Activated T-helper 2 cell treated with anti-CD3 and anti-CD28 coated beads, Interferon-gamma antibody, Interleukin-2, Interleukin-4, amounts not matched to agents 10 μg/mL and 5 μg/mL and 100 μg/mL, durations not matched to agents 14 hours and 24 hours and 36 hours (primary cell): ENCODE results near the gene SPATS2L. TPM values are rescaled to one million over a fixed set of nuclear protein-coding genes. Genes with fewer than 3 reads are reported as not detected.
A peak's percentile ranks its signal among the peaks of the same experiment; 100 is the strongest.

ENCODE experiments used
- DNase-seq: peaks from one replicate; pipeline ENCODE4 v3.0.0; 2021; ENCODE audit warnings: low spot score
- H3K27ac Mint-ChIP-seq: one replicate; pipeline ENCODE4 v1.8.0; 2021; ENCODE audit warnings: mixed read lengths
- H3K27me3 Mint-ChIP-seq: one replicate; pipeline ENCODE4 v1.8.0; 2021; ENCODE audit warnings: low read depth, mixed read lengths
- H3K36me3 Mint-ChIP-seq: one replicate; pipeline ENCODE4 v1.8.0; 2021; ENCODE audit warnings: low read depth, mixed read lengths
- H3K4me1 Mint-ChIP-seq: one replicate; pipeline ENCODE4 v1.8.0; 2021; ENCODE audit warnings: low read depth, mixed read lengths
- H3K4me3 Mint-ChIP-seq: one replicate; pipeline ENCODE4 v1.8.0; 2021; ENCODE audit warnings: low read depth, mild to moderate bottlenecking, moderate library complexity, mixed read lengths
- H3K9me3 Mint-ChIP-seq: one replicate; pipeline ENCODE4 v1.8.0; 2021; ENCODE audit warnings: mixed read lengths
- intact Hi-C: fragments of 100-400 bp; cut with micrococcal nuclease; formaldehyde crosslinking; loops from one replicate; pipeline ENCODE4 v1.15.1; 2023
- total RNA-seq: library from RNA; stranded (reverse); gene quantifications from 2 replicates; pipeline ENCODE4 v1.2.3, GENCODE V29; 2022

SPATS2L gene
- total RNA-seq, 1 donor from 2014 or later, result 62.2 TPM

- Mint-ChIP-seq H3K36me3 (peaks cover 10% of the 10 kb centered on the region), H3K4me1 (peaks cover 65% of the 10 kb centered on the region), H3K27ac (no peak overlapping the region), H3K9me3 (no peaks in the 10 kb centered on the region), H3K4me3 (no peak overlapping the region), H3K27me3 (no peaks in the 10 kb centered on the region)
- DNase-seq, result no peak
- intact Hi-C loops, result loop anchor here (5.0 kb wide), 1 partner anchor 42 kb away; no protein-coding TSS in a partner anchor
Observed at GRCh38 chr2:200379481-200380090, 73.1 kb downstream of the SPATS2L start.

GRCh38 chr2:200380091-200380561, 73.6 kb downstream of the SPATS2L start:
- DNase-seq, result no peak
- Mint-ChIP-seq H3K36me3 (peaks cover 9% of the 10 kb centered on the region), H3K4me1 (peaks cover 62% of the 10 kb centered on the region), H3K4me3 (no peak overlapping the region), H3K9me3 (no peaks in the 10 kb centered on the region), H3K27me3 (no peaks in the 10 kb centered on the region), H3K27ac (no peak overlapping the region)
- intact Hi-C loops, result no loop called here

GRCh38 chr2:200380833-200381542, 74.5 kb downstream of the SPATS2L start:
- Mint-ChIP-seq H3K27ac (no peak overlapping the region), H3K4me1 (peaks cover 55% of the 10 kb centered on the region), H3K36me3 (peaks cover 8% of the 10 kb centered on the region), H3K4me3 (no peak overlapping the region), H3K27me3 (no peaks in the 10 kb centered on the region), H3K9me3 (no peaks in the 10 kb centered on the region)
- DNase-seq, result no peak
- intact Hi-C loops, result no loop called here

- intact Hi-C loops, result no loop called here
- Mint-ChIP-seq H3K4me3 (no peak overlapping the region), H3K4me1 (peaks cover 39% of the 10 kb centered on the region), H3K36me3 (peaks cover 17% of the 10 kb centered on the region), H3K9me3 (no peaks in the 10 kb centered on the region), H3K27me3 (no peaks in the 10 kb centered on the region), H3K27ac (no peak overlapping the region)
- DNase-seq, result no peak
Observed at GRCh38 chr2:200382874-200383273, 76.4 kb downstream of the SPATS2L start.

- no peak for DNase-seq
- peak overlapping the region; percentile 32 for H3K4me3 Mint-ChIP-seq
- H3K36me3 Mint-ChIP-seq, result peaks cover 19% of the 10 kb centered on the region
- H3K27ac Mint-ChIP-seq, result no peak overlapping the region
- no peaks in the 10 kb centered on the region for H3K27me3 Mint-ChIP-seq
- H3K4me1 Mint-ChIP-seq, result peaks cover 36% of the 10 kb centered on the region
- intact Hi-C loops, result no loop called here
- H3K9me3 Mint-ChIP-seq, result no peaks in the 10 kb centered on the region
Observed at GRCh38 chr2:200383380-200384110, 77.1 kb downstream of the SPATS2L start.

- no peak overlapping the region for H3K4me3 Mint-ChIP-seq
- H3K27me3 Mint-ChIP-seq, result no peaks in the 10 kb centered on the region
- no peak for DNase-seq
- no peak overlapping the region for H3K27ac Mint-ChIP-seq
- H3K4me1 Mint-ChIP-seq, result peaks cover 28% of the 10 kb centered on the region
- intact Hi-C loops, result no loop called here
- H3K36me3 Mint-ChIP-seq, result peaks cover 31% of the 10 kb centered on the region
- H3K9me3 Mint-ChIP-seq, result no peaks in the 10 kb centered on the region
Observed at GRCh38 chr2:200385063-200385635, 78.7 kb downstream of the SPATS2L start.

- peaks cover 11% of the 10 kb centered on the region for H3K4me1 Mint-ChIP-seq
- H3K4me3 Mint-ChIP-seq, result no peak overlapping the region
- H3K9me3 Mint-ChIP-seq, result peaks cover 4% of the 10 kb centered on the region
- peaks cover 40% of the 10 kb centered on the region for H3K36me3 Mint-ChIP-seq
- DNase-seq, result no peak
- intact Hi-C loops, result no loop called here
- H3K27ac Mint-ChIP-seq, result no peak overlapping the region
- no peaks in the 10 kb centered on the region for H3K27me3 Mint-ChIP-seq
Observed at GRCh38 chr2:200393191-200393590, 86.7 kb downstream of the SPATS2L start.

- peaks cover 12% of the 10 kb centered on the region for H3K4me1 Mint-ChIP-seq
- peaks cover 4% of the 10 kb centered on the region for H3K9me3 Mint-ChIP-seq
- H3K27ac Mint-ChIP-seq, result no peak overlapping the region
- peaks cover 37% of the 10 kb centered on the region for H3K36me3 Mint-ChIP-seq
- no peak for DNase-seq
- H3K27me3 Mint-ChIP-seq, result no peaks in the 10 kb centered on the region
- intact Hi-C loops, result no loop called here
- H3K4me3 Mint-ChIP-seq, result no peak overlapping the region
Observed at GRCh38 chr2:200394045-200394444, 87.6 kb downstream of the SPATS2L start.

GRCh38 chr2:200396781-200397242, 90.3 kb downstream of the SPATS2L start:
- Mint-ChIP-seq H3K4me1 (peaks cover 14% of the 10 kb centered on the region), H3K9me3 (no peaks in the 10 kb centered on the region), H3K36me3 (peaks cover 26% of the 10 kb centered on the region), H3K27me3 (no peaks in the 10 kb centered on the region), H3K4me3 (no peak overlapping the region), H3K27ac (no peak overlapping the region)
- intact Hi-C loops, result no loop called here
- no peak for DNase-seq

- H3K27me3 Mint-ChIP-seq, result no peaks in the 10 kb centered on the region
- intact Hi-C loops, result no loop called here
- no peaks in the 10 kb centered on the region for H3K9me3 Mint-ChIP-seq
- peak overlapping the region; percentile 3 for H3K27ac Mint-ChIP-seq
- peaks cover 14% of the 10 kb centered on the region for H3K4me1 Mint-ChIP-seq
- H3K36me3 Mint-ChIP-seq, result peaks cover 16% of the 10 kb centered on the region
- no peak overlapping the region for H3K4me3 Mint-ChIP-seq
- no peak for DNase-seq
Observed at GRCh38 chr2:200397785-200398184, 91.3 kb downstream of the SPATS2L start.

GRCh38 chr2:200399046-200399445, 92.6 kb downstream of the SPATS2L start:
- Mint-ChIP-seq H3K4me3 (no peak overlapping the region), H3K27me3 (no peaks in the 10 kb centered on the region), H3K27ac (no peak overlapping the region), H3K4me1 (peaks cover 14% of the 10 kb centered on the region), H3K36me3 (peaks cover 21% of the 10 kb centered on the region), H3K9me3 (no peaks in the 10 kb centered on the region)
- no peak for DNase-seq
- intact Hi-C loops, result no loop called here

GRCh38 chr2:200399636-200400035, 93.1 kb downstream of the SPATS2L start:
- Mint-ChIP-seq H3K4me3 (no peak overlapping the region), H3K9me3 (no peaks in the 10 kb centered on the region), H3K36me3 (peaks cover 23% of the 10 kb centered on the region), H3K27ac (no peak overlapping the region), H3K4me1 (peaks cover 17% of the 10 kb centered on the region), H3K27me3 (no peaks in the 10 kb centered on the region)
- DNase-seq, result no peak
- intact Hi-C loops, result no loop called here
